ENCODE data around the gene TMIGD1.
A peak's percentile ranks its signal among the peaks of the same experiment; 100 is the strongest.

Gene TMIGD1

DNA sequence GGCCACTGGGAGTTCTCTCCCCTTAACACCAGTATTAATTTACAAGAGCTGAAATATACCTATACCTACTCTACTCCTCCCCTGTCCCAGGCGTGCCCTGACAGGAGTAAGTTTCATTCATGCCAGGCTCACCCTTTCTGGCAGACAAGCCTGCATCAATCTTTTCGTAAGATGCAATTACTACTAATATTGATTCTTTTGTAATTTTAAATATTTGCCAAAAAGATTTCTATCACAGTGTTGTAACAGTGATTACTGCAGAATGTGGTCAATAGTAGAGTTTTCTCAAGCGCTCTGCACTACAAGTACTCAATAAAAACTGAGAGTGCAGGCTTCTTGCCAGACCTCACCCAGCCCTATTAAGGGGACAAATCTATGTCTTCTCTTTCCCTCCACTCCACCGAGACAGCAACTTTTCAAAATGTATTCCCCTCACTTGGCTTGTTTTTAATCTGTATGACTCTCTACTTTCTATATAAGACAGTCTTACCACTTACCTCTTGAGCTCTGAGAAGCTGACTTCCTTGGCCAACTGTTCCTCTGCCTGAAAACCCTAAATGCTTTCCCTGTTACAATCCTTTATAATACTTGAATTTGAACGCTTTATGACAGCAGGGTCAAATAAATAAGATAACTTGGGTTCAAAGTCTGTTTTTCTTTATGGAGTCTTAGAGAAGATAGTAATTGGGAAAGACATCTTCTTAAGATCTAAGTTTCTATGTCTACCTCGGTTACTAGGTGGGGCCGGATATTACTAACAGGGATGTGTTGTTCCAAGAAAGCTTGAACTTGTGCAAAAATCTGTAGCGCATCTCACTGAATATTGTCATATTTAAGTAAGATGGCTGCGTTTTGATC is at the start of gene TMIGD1:
TMIGD1 (minus strand) TSS at position 555 of the 858 bp plus-strand sequence. CDS start 1,924 bp downstream, outside the sequence.
- DNase-seq = no peak

DNA sequence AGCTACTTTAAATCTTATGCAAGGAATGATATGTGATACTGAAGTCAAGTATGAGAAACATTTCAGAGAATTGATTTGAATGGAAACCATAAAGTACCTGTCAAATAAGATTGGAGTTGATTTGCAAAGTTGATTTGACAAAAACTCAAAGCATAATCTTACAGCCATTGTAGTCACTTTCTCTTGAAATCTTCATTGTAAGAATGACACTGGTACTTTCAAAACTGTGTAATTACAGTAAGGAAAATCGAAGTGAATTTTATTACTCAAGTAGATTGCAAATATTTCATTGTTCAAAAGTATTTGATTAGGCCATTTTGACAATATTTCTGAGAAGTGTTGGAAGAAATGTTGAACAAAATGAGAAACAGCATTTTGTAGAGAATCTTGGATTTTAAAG is 48.5 kb upstream of the TMIGD1 start:
- no peak for DNase-seq

DNA sequence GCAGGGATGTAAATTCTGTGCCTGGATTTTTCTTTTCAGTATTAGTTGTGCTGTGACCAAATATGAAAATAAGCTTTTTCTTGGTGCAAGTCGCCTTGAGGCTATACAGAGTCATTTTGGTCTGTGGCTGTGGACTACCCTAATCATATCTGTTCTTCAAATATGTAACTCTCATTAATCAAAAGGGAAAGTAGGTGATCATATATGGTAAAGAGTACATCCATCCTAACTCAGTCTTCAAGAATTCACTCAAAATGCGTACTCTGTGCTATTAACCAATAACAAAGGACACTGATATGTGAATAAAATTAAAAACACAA is 47.4 kb upstream of the TMIGD1 start:
- no peak for DNase-seq

DNA sequence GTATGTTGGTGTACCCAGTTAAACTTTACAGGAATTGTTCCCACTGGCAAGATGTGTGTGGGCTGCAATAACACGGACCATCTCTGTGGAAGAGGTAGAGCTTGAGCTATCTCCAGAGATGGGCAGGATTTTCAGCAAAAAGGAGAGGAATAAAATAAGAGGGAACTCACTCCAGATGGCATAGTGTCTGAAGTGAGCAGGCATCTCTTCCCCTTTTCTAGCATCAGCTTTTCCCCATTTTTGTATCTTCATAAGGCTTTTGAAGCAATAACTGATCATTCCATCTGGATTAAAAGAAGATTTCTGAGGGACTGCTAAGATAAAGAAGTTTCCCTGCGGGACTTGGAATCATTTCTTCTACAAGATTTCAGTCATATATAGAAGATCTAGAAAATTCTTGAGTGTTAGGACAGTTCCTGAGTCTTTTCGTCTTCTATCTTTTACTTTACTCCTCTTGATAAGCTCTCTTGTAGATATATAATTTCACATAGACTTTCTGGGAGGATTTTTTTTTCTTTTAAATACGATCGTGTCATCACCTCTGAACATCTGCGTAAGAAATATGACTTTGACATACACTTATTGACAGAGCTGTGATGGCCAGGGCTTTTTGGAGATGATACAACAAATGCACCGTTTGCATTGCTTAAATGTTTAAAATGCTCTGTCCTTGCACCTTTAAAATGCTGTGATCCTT is 46.9 kb upstream of the TMIGD1 start:
- no peak for DNase-seq

- DNase-seq = no peak
Observed at GRCh38 chr17:30379903-30380381, 46.1 kb upstream of the TMIGD1 start.

- peak in 1 of 2 donors; percentile 15 for DNase-seq
Observed at GRCh38 chr17:30379303-30379902, 45.5 kb upstream of the TMIGD1 start.

DNA sequence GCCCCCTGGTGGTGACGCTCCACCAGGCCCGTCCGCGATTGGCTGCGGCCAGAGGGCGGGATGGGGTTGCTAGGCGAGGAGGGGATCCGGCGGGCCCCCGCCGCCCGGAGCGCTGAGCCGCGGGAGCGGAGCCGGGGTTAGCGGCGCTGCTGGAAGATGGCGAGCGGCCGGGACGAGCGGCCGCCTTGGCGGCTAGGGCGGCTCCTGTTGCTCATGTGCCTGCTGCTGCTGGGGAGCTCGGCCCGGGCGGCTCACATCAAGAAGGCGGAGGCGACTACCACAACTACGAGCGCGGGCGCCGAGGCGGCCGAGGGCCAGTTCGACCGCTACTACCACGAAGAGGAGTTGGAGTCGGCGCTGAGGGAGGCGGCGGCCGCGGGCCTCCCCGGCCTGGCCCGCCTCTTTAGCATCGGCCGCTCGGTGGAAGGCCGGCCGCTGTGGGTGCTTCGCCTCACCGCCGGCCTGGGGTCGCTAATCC is 45.0 kb upstream of the TMIGD1 start, which contains the start of gene CPD:
CPD (plus strand) TSS at position 103 of the 478 bp plus-strand sequence; CDS start at position 157, 54 bp downstream.
- DNase-seq = peak; percentile 97 to 98

DNA sequence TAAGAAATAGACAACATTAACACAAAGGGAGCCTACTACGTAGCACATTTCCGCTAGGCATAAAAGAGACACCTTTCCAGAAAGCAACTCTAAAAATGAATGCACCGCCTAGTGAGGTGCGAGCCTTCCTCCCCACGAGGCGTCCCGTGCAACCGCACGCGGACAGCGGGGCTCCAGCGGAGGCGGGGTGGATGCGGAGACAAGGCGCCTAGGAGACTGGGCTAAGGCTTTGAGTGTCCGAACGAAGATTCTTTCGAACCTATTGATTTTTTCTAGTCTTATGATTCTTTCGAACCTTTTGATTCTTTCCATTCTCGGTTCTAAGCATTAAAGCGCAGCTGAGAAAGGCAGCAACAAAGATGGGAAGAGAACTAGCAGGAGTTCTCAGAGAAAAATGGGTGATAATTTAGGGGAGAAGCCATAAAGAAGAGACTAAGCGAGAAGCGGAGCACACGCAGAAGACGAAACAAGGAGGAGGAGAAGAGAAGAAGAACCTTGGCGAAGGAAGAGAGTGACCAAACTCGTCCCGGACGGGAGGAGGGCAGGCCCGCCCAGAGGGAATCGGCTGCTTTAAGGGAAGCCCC is 44.5 kb upstream of the TMIGD1 start:
- peak; percentile 37 to 54 for DNase-seq

DNA sequence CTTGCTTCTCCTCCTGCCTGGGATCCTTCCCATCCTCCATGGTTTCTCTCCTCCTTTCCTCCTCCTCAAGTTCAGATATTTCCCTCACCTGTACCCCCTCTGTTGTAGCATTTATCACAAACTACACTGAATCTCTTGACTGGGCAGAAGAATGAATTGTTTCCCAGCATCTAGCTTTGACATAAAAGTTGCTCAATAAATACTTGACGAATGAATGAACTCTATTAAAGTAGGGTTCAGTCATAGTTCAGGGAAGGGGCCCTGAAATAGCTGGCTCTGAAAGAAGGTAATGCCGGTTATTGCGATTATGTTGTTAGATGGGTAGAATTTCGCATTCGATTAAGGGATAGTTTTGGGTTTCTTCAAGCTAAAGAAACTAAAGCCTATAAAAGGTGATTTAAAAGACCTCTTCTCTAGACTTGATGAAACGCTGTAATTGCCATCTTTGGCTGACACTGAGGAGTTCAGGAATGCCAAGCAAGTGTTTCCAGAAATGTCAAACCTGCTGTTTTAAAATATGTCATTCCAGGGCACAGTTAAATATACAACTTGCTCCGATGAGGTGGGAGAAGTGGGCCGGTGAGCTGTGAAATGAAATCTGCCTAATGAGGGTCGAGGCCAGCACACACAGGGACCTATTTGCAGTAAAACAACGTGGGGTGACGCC is 43.9 kb upstream of the TMIGD1 start:
- DNase-seq = no peak

- peak in 1 of 2 donors; percentile 37 for DNase-seq
Observed at GRCh38 chr17:30376621-30377452, 43.0 kb upstream of the TMIGD1 start.

DNA sequence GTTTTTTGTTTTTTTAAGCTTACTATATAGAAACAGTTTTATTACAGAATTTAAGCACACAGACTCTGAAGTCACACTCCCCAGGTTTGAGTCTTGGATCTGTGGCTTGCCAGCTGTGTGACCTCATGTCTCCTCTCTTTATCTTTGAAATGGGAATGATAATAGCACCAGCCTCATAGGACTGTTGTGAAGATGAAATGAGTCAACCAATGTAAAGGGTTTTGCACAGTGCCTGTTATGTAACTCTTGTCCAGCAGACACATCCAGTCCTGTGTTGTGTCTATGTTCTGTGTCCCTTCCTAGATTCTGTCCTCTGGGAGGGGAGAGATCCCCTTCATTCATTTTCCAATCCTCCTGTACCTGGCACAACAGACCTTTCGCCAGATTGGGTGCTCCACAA is 41.8 kb upstream of the TMIGD1 start:
- no peak for DNase-seq

- DNase-seq = peak in 1 of 2 donors; percentile 21
Observed at GRCh38 chr17:30372755-30373154, 38.9 kb upstream of the TMIGD1 start.

DNA sequence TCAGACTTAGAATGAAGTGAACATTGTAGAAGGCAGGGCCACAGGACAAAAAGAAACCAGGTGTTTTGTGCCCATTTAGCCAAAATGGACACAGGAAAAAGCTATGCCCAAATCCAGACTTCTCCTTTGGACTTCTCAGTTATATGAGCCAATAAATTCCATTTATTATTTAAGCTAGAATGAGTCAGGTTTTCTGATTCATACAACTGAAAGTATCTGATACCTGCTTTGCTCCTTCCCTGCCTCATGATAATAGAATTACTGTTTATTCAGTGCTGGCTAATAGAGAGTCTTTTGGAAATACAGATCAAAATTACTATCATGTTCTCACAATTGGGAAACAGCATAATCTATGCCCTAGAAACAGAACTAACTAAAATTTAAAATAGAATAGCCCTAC is 36.1 kb upstream of the TMIGD1 start:
- DNase-seq = no peak

- no peak for DNase-seq
Observed at GRCh38 chr17:30368912-30369720, 35.3 kb upstream of the TMIGD1 start.

- DNase-seq = no peak
Observed at GRCh38 chr17:30366536-30366935, 32.7 kb upstream of the TMIGD1 start.

DNA sequence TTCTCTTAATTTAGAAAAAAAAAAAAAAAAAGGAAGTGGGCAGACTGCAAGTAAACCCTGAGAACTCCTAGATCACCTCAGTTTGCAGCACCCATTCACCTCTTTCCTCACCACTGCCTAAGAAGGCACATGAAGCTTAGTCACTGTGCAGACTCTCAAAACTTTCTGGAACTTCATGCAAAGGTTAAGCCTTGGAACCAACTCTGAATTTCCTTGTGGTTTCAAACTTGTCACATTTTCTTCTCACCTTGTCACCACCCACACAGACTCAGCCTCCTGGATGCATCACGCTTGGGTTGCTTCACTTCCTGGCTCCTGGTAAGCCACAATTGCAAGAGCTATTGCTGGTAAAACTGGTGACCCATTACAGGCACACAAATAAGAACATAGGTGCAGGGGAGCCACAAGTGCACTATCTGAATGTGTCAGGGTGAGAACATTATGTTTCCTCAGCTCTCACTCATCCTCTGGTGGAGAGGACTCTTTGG is 29.9 kb upstream of the TMIGD1 start:
- peak; percentile 68 to 73 for DNase-seq

DNA sequence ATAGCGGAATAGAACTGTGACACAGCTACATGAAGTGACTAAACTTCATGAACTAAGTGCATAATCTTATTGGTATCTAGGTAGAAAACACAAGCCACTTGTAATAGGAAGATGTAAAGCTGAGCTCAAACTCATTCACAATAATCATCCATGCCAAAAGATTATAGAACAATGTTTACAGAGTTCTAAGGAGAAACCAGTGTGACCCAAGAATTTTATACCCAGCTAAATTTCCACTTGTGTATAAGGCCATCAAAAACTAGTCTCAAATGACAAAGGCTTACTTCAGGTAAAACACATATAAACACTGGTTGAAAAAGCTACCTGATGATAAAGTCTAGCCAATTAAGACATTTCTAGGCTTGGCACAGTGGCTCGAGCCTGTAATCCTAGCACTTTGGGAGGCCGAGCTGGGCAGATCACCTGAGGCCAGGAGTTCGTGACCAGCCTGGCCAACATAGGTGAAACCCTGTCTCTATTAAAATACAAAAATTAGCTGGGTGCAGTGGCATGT is 28.0 kb upstream of the TMIGD1 start:
- no peak for DNase-seq

DNA sequence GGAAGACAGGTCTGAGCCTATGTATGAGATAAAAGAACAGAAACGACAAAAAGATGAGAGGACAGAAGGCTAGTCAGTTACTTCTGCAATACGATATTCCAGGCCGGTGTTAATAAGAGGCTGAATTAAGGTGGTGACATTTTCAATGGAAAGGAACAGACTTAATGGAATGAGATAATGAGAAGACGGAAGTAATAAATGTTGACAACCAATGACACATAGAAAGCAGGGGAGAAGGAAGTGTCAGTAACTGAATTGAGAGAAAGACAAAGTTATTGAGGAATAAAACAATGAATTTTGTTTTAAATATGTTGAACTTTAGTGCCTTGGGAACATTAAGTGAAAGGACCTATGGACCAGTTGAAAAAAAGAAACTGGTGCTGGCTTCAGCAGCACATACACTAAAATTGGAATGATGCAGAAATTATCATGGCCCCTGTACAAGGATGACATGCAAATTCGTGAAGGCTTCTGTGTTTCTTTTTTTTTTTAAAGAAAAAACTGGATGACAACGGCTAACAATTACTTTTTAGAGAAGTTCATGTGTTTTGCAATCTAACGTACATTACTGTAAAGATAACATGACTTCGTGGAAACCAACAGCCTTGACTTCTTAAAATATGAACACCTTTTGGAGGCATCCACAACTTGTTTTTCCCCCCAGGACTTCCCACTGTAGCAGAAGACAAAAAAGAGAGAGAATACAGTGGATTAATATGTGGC is 26.4 kb upstream of the TMIGD1 start:
- DNase-seq = no peak

- DNase-seq = no peak
Observed at GRCh38 chr17:30358055-30358760, 24.4 kb upstream of the TMIGD1 start.

Data from stimulated activated CD4-positive, alpha-beta T cell treated with anti-CD3 and anti-CD28 coated beads, Interleukin-2, amount 100 ng/mL, for 48 hours (primary cell).